ENCODE results near the gene ELFN1. TPM values are rescaled to one million over a fixed set of nuclear protein-coding genes. Genes with fewer than 3 reads are reported as not detected.

ELFN1 gene
- total RNA-seq, 8 experiments from 2014 or later = 0.13 to 25.2 (median 8.1) TPM

- H3K27ac ChIP-seq = no peak overlapping the region
- 89 to 100% methylated on average over 1 to 7 of the region's 13 CpGs; no CpG with 5 or more reads in 8 of the 10 experiments for whole genome bisulfite sequencing, 10 experiments
- peaks cover 30 to 44% of the 10 kb centered on the region in 2 donors for H3K4me1 ChIP-seq (replicated peaks in 1 of 2)
- in situ Hi-C loops (cut with MboI; ENCODE audit: low pct_unique_long_range_greater_than_20kb in 2 of 9, low sequenced_read_pairs in 9 of 9, unreplicated experiment in 9 of 9) = no loop called here
- no peak for ATAC-seq (replicated peaks in 6 of 8)
- no peak overlapping the region for H3K4me3 ChIP-seq
Measured at GRCh38 chr7:1645476-1645875, 24.6 kb upstream of the ELFN1 start.

GRCh38 chr7:1646391-1646790 is 23.7 kb upstream of the ELFN1 start:
- in situ Hi-C loops (cut with MboI; ENCODE audit: low pct_unique_long_range_greater_than_20kb in 2 of 9, low sequenced_read_pairs in 9 of 9, unreplicated experiment in 9 of 9) = no loop called here
- no peak overlapping the region for H3K4me3 ChIP-seq
- ATAC-seq (replicated peaks in 6 of 8) = no peak
- H3K27ac ChIP-seq = peak overlapping the region; percentile 55 to 86
- 40 to 94% methylated on average over 1 to 3 of the region's 8 CpGs; no CpG with 5 or more reads in 8 of the 10 experiments for WGBS, 10 experiments
- H3K4me1 ChIP-seq (replicated peaks in 1 of 2) = peaks cover 32 to 47% of the 10 kb centered on the region in 2 donors

GRCh38 chr7:1646957-1647891 is 22.9 kb upstream of the ELFN1 start:
- H3K27ac ChIP-seq = peak overlapping the region; percentile 55 to 86
- ATAC-seq (replicated peaks in 6 of 8) = peak; percentile 30 to 80 (median 63)
- peaks cover 32 to 46% of the 10 kb centered on the region in 2 donors for H3K4me1 ChIP-seq (replicated peaks in 1 of 2)
- WGBS, 10 experiments = 0 to 81% (median 33%) methylated on average over 2 to 17 of the region's 48 CpGs; no CpG with 5 or more reads in 1 of the 10 experiments
- in situ Hi-C loops (cut with MboI; ENCODE audit: low pct_unique_long_range_greater_than_20kb in 2 of 9, low sequenced_read_pairs in 9 of 9, unreplicated experiment in 9 of 9) = no loop called here
- H3K4me3 ChIP-seq = no peak overlapping the region

- H3K27ac ChIP-seq = peak overlapping the region; percentile 55 to 86
- H3K4me3 ChIP-seq = no peak overlapping the region
- in situ Hi-C loops (cut with MboI; ENCODE audit: low pct_unique_long_range_greater_than_20kb in 2 of 9, low sequenced_read_pairs in 9 of 9, unreplicated experiment in 9 of 9) = no loop called here
- H3K4me1 ChIP-seq (replicated peaks in 1 of 2) = peaks cover 32 to 44% of the 10 kb centered on the region in 2 donors
- 10 to 100% (median 54%) methylated on average over 1 to 6 of the region's 31 CpGs; no CpG with 5 or more reads in 5 of the 10 experiments for WGBS, 10 experiments
- ATAC-seq (replicated peaks in 6 of 8) = peak; percentile 48 to 83 (median 70)
Measured at GRCh38 chr7:1647961-1648672, 22.0 kb upstream of the ELFN1 start.

- WGBS, 10 experiments = 67 to 100% (median 96%) methylated on average over 1 to 8 of the region's 9 CpGs; no CpG with 5 or more reads in 5 of the 10 experiments
- in situ Hi-C loops (cut with MboI; ENCODE audit: low pct_unique_long_range_greater_than_20kb in 2 of 9, low sequenced_read_pairs in 9 of 9, unreplicated experiment in 9 of 9) = loop anchor here in 3 of 9 experiments (25.0 kb wide), 2 partner anchors 562 to 587 kb away; partner anchors contain the start of genes MAD1L1 (in 1 of the 3), MRM2 (in 1 of the 3) and NUDT1 (in 1 of the 3)
- no peak for ATAC-seq (replicated peaks in 6 of 8)
- Histone ChIP-seq H3K27ac (no peak overlapping the region), H3K4me3 (no peak overlapping the region), H3K4me1 (replicated peaks in 1 of 2) (peaks cover 38 to 48% of the 10 kb centered on the region in 2 donors)
Measured at GRCh38 chr7:1649751-1650326, 20.2 kb upstream of the ELFN1 start.

- no peak for ATAC-seq (replicated peaks in 6 of 8)
- H3K27ac ChIP-seq = no peak overlapping the region
- in situ Hi-C loops (cut with MboI; ENCODE audit: low pct_unique_long_range_greater_than_20kb in 2 of 9, low sequenced_read_pairs in 9 of 9, unreplicated experiment in 9 of 9) = loop anchor here in 3 of 9 experiments (25.0 kb wide), 2 partner anchors 562 to 587 kb away; partner anchors contain the start of genes MAD1L1 (in 1 of the 3), MRM2 (in 1 of the 3) and NUDT1 (in 1 of the 3)
- WGBS, 10 experiments = 80 to 91% (median 90%) methylated on average over 1 to 6 of the region's 23 CpGs; no CpG with 5 or more reads in 6 of the 10 experiments
- H3K4me3 ChIP-seq = no peak overlapping the region
- H3K4me1 ChIP-seq (replicated peaks in 1 of 2) = peaks cover 43 to 50% of the 10 kb centered on the region in 2 donors
Measured at GRCh38 chr7:1650363-1651030, 19.6 kb upstream of the ELFN1 start.

- in situ Hi-C loops (cut with MboI; ENCODE audit: low pct_unique_long_range_greater_than_20kb in 2 of 9, low sequenced_read_pairs in 9 of 9, unreplicated experiment in 9 of 9) = loop anchor here in 3 of 9 experiments (25.0 kb wide), 2 partner anchors 561 to 586 kb away; partner anchors contain the start of genes MAD1L1 (in 1 of the 3), MRM2 (in 1 of the 3) and NUDT1 (in 1 of the 3)
- H3K4me3 ChIP-seq = no peak overlapping the region
- H3K4me1 ChIP-seq (replicated peaks in 1 of 2) = peaks cover 43 to 45% of the 10 kb centered on the region in 2 donors
- no peak for ATAC-seq (replicated peaks in 6 of 8)
- H3K27ac ChIP-seq = no peak overlapping the region
- WGBS, 10 experiments = 85 to 87% methylated on average over 4 to 5 of the region's 13 CpGs; no CpG with 5 or more reads in 8 of the 10 experiments
Measured at GRCh38 chr7:1651031-1651446, 19.0 kb upstream of the ELFN1 start.

GRCh38 chr7:1651891-1652290 is 18.2 kb upstream of the ELFN1 start:
- 60 to 90% (median 78%) methylated on average over 2 to 5 of the region's 6 CpGs; no CpG with 5 or more reads in 6 of the 10 experiments for WGBS, 10 experiments
- Histone ChIP-seq H3K4me1 (replicated peaks in 1 of 2) (peaks cover 35 to 36% of the 10 kb centered on the region in 2 donors), H3K27ac (no peak overlapping the region), H3K4me3 (no peak overlapping the region)
- no peak for ATAC-seq (replicated peaks in 6 of 8)
- in situ Hi-C loops (cut with MboI; ENCODE audit: low pct_unique_long_range_greater_than_20kb in 2 of 9, low sequenced_read_pairs in 9 of 9, unreplicated experiment in 9 of 9) = loop anchor here in 3 of 9 experiments (25.0 kb wide), 2 partner anchors 560 to 585 kb away; partner anchors contain the start of genes MAD1L1 (in 1 of the 3), MRM2 (in 1 of the 3) and NUDT1 (in 1 of the 3)

GRCh38 chr7:1653500-1653899 is 16.6 kb upstream of the ELFN1 start:
- in situ Hi-C loops (cut with MboI; ENCODE audit: low pct_unique_long_range_greater_than_20kb in 2 of 9, low sequenced_read_pairs in 9 of 9, unreplicated experiment in 9 of 9) = loop anchor here in 3 of 9 experiments (25.0 kb wide), 2 partner anchors 559 to 584 kb away; partner anchors contain the start of genes MAD1L1 (in 1 of the 3), MRM2 (in 1 of the 3) and NUDT1 (in 1 of the 3)
- ATAC-seq (replicated peaks in 6 of 8) = no peak
- Histone ChIP-seq H3K4me1 (replicated peaks in 1 of 2) (peaks cover 20 to 21% of the 10 kb centered on the region in 2 donors), H3K27ac (no peak overlapping the region), H3K4me3 (no peak overlapping the region)
- WGBS, 10 experiments = 60 to 100% (median 86%) methylated on average over 1 to 4 of the region's 4 CpGs; no CpG with 5 or more reads in 6 of the 10 experiments

GRCh38 chr7:1654111-1654510 is 16.0 kb upstream of the ELFN1 start:
- no peak overlapping the region for H3K27ac ChIP-seq
- in situ Hi-C loops (cut with MboI; ENCODE audit: low pct_unique_long_range_greater_than_20kb in 2 of 9, low sequenced_read_pairs in 9 of 9, unreplicated experiment in 9 of 9) = loop anchor here in 3 of 9 experiments (25.0 kb wide), 2 partner anchors 558 to 583 kb away; partner anchors contain the start of genes MAD1L1 (in 1 of the 3), MRM2 (in 1 of the 3) and NUDT1 (in 1 of the 3)
- 90 to 100% (median 96%) methylated on average over 2 to 5 of the region's 15 CpGs; no CpG with 5 or more reads in 7 of the 10 experiments for WGBS, 10 experiments
- H3K4me3 ChIP-seq = no peak overlapping the region
- H3K4me1 ChIP-seq (replicated peaks in 1 of 2) = peaks cover 14 to 15% of the 10 kb centered on the region in 2 donors
- peak in 2 of 8 experiments; percentile 4 to 12 for ATAC-seq (replicated peaks in 6 of 8)

GRCh38 chr7:1654738-1655475 is 15.2 kb upstream of the ELFN1 start:
- in situ Hi-C loops (cut with MboI; ENCODE audit: low pct_unique_long_range_greater_than_20kb in 2 of 9, low sequenced_read_pairs in 9 of 9, unreplicated experiment in 9 of 9) = loop anchor here in 3 of 9 experiments (25.0 kb wide), 2 partner anchors 557 to 582 kb away; partner anchors contain the start of genes MAD1L1 (in 1 of the 3), MRM2 (in 1 of the 3) and NUDT1 (in 1 of the 3)

More at GRCh38 chr7:1654738-1655475, 15.2 kb upstream of the ELFN1 start:
- Histone ChIP-seq H3K4me3 (no peak overlapping the region), H3K4me1 (replicated peaks in 1 of 2) (peaks cover 12 to 13% of the 10 kb centered on the region in 2 donors), H3K27ac (no peak overlapping the region)
- ATAC-seq (replicated peaks in 6 of 8) = peak in 6 of 8 experiments; percentile 35 to 70 (median 62)
- 30 to 93% (median 80%) methylated on average over 3 to 18 of the region's 32 CpGs; no CpG with 5 or more reads in 1 of the 10 experiments for WGBS, 10 experiments

Measured in motor neuron (in vitro differentiated cells).